Measurements from ENCODE around the gene DOK5.

DOK5 gene

DNA sequence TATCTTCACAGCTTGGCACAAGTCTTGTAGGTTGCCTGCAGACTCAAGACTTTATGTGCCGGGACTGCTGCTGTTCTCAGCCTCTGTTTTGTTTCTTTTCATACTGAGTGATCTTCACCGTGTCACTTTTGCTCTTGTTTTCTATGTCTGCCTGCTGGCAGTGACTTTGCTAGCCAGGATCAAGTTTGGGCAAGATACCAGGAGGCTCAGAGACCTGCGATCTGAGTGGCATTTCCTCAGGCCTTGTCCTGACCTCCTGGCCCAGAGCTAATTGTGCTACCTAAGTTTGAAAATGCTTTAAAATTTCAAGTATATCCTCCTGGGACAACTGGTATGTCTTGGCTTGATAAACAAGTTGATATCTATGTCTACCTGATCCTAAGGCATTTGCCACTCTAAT, 57.2 kb downstream of the DOK5 start:
- Mint-ChIP-seq H3K4me1 (no peaks in the 10 kb centered on the region), H3K9me3 (peaks cover 25% of the 10 kb centered on the region), H3K27me3 (ENCODE audit: low read depth, poor library complexity) (peaks cover 4% of the 10 kb centered on the region), H3K27ac (no peak overlapping the region), H3K4me3 (no peak overlapping the region), H3K36me3 (ENCODE audit: low read depth) (no peaks in the 10 kb centered on the region)
- DNase-seq = no peak
- TF ChIP-seq, protein P1, sequence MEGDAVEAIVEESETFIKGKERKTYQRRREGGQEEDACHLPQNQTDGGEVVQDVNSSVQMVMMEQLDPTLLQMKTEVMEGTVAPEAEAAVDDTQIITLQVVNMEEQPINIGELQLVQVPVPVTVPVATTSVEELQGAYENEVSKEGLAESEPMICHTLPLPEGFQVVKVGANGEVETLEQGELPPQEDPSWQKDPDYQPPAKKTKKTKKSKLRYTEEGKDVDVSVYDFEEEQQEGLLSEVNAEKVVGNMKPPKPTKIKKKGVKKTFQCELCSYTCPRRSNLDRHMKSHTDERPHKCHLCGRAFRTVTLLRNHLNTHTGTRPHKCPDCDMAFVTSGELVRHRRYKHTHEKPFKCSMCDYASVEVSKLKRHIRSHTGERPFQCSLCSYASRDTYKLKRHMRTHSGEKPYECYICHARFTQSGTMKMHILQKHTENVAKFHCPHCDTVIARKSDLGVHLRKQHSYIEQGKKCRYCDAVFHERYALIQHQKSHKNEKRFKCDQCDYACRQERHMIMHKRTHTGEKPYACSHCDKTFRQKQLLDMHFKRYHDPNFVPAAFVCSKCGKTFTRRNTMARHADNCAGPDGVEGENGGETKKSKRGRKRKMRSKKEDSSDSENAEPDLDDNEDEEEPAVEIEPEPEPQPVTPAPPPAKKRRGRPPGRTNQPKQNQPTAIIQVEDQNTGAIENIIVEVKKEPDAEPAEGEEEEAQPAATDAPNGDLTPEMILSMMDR (IDR thresholded peaks at IDR 0.05) = no peak

DNA sequence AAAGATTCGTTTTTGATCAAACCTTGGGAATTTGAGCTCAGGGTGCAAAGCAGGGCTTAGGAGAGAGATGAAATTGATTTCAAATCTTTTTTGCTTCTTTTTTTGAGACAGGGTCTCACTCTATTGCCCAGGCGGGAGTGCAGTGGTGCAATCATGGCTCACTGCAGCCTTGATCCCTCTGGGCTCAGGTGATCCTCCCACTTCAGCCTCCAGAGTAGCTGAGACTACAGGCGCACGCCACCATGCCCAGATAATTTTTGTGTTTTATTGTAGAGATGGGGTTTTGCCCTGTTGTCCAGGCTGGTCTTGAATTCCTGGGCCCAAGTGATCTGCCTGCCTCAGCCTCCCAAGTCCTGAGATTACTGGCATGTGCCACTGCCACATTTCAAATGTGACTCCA, 58.7 kb downstream of the DOK5 start:
- no peaks in the 10 kb centered on the region for H3K4me1 Mint-ChIP-seq
- H3K27me3 Mint-ChIP-seq (ENCODE audit: low read depth, poor library complexity) = peaks cover 4% of the 10 kb centered on the region
- TF ChIP-seq, protein P1 (IDR thresholded peaks at IDR 0.05) = no peak
- H3K27ac Mint-ChIP-seq = no peak overlapping the region
- H3K4me3 Mint-ChIP-seq = no peak overlapping the region
- DNase-seq = no peak
- H3K9me3 Mint-ChIP-seq = peaks cover 31% of the 10 kb centered on the region
- H3K36me3 Mint-ChIP-seq (ENCODE audit: low read depth) = no peaks in the 10 kb centered on the region

GRCh38 chr20:54535033-54535432, 59.6 kb downstream of the DOK5 start:
- Mint-ChIP-seq H3K27ac (no peak overlapping the region), H3K9me3 (peaks cover 33% of the 10 kb centered on the region)

DNA sequence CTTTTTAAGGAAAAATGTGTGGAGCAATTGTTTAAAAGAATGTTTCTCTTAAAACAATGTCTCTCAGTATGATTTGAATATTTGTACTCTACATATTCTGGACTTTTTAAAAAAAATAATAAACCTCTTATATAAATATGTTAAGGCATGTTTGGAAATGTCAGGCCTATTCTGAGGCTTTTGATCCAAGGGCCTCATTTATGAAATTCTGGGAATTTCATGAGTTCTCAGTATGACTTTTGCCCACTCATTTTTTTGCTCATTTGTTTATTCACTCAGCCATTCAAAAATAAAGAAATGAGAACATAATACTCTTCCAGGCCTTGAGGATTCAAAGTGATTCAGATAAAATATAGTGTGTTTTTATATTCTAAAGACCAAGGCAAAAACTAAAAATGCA, 60.4 kb downstream of the DOK5 start:
- no peak overlapping the region for H3K4me3 Mint-ChIP-seq
- no peaks in the 10 kb centered on the region for H3K36me3 Mint-ChIP-seq (ENCODE audit: low read depth)
- peaks cover 26% of the 10 kb centered on the region for H3K9me3 Mint-ChIP-seq

More at GRCh38 chr20:54535033-54535432, 59.6 kb downstream of the DOK5 start:
- no peaks in the 10 kb centered on the region for H3K4me1 Mint-ChIP-seq
- no peak overlapping the region for H3K4me3 Mint-ChIP-seq
- DNase-seq = no peak
- TF ChIP-seq, protein P1 (IDR thresholded peaks at IDR 0.05) = no peak
- H3K36me3 Mint-ChIP-seq (ENCODE audit: low read depth) = no peaks in the 10 kb centered on the region
- H3K27me3 Mint-ChIP-seq (ENCODE audit: low read depth, poor library complexity) = peaks cover 4% of the 10 kb centered on the region

GRCh38 chr20:54539521-54540046, 64.2 kb downstream of the DOK5 start:
- DNase-seq = no peak
- TF ChIP-seq, protein P1 (IDR thresholded peaks at IDR 0.05) = no peak
- H3K27ac Mint-ChIP-seq = no peak overlapping the region
- H3K27me3 Mint-ChIP-seq (ENCODE audit: low read depth, poor library complexity) = peaks cover 4% of the 10 kb centered on the region
- peaks cover 25% of the 10 kb centered on the region for H3K9me3 Mint-ChIP-seq
- H3K4me1 Mint-ChIP-seq = no peaks in the 10 kb centered on the region
- H3K4me3 Mint-ChIP-seq = no peak overlapping the region
- H3K36me3 Mint-ChIP-seq (ENCODE audit: low read depth) = no peaks in the 10 kb centered on the region

More for the DNA sequence above, 60.4 kb downstream of the DOK5 start:
- TF ChIP-seq, protein P1 (IDR thresholded peaks at IDR 0.05) = no peak
- H3K4me1 Mint-ChIP-seq = no peaks in the 10 kb centered on the region
- no peak for DNase-seq
- peaks cover 4% of the 10 kb centered on the region for H3K27me3 Mint-ChIP-seq (ENCODE audit: low read depth, poor library complexity)
- no peak overlapping the region for H3K27ac Mint-ChIP-seq

DNA sequence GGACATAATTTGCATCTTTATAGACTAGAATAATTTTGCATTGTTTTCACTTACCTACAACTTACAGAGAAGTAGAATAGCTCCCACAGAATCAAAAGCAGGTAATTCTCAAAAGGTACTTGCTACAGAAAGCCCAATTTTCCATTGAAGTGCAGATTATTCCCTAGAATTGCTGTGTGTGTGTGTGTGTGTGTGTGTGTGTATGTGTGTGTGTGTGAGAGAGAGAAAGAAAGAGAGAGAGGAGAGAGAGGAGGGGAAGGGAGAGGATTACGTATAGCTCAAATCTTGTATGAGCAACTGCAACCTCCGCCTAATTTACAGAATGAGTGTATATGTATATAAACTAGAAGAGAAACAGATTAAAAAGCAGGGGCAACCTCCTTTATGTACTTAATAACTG, 68.0 kb downstream of the DOK5 start:
- peaks cover 17% of the 10 kb centered on the region for H3K9me3 Mint-ChIP-seq
- H3K4me3 Mint-ChIP-seq = no peak overlapping the region
- TF ChIP-seq, protein P1 (IDR thresholded peaks at IDR 0.05) = no peak
- H3K4me1 Mint-ChIP-seq = no peaks in the 10 kb centered on the region
- H3K27me3 Mint-ChIP-seq (ENCODE audit: low read depth, poor library complexity) = no peaks in the 10 kb centered on the region
- DNase-seq = no peak
- H3K27ac Mint-ChIP-seq = no peak overlapping the region
- no peaks in the 10 kb centered on the region for H3K36me3 Mint-ChIP-seq (ENCODE audit: low read depth)
